Hepatocyte (in vitro differentiated cells): Measurements from ENCODE around the gene E2F1. TPM values are rescaled to one million over a fixed set of nuclear protein-coding genes. Genes with fewer than 3 reads are reported as not detected.

ENCODE experiments used
- DNase-seq: peaks from one replicate; pipeline ENCODE4 v3.0.0-alpha.2; 2016; ENCODE audit warnings: low spot score
- H2AFZ ChIP-seq: fragments of 200-600 bp; sonication (generic); 2 replicates; pipeline ENCODE4 v1.6.0; 2016; ENCODE audit warnings: antibody characterized with exemption, mild to moderate bottlenecking
- H3K27ac ChIP-seq: fragments of 200-600 bp; sonication (generic); 2 replicates; pipeline ENCODE4 v1.5.1; 2016; ENCODE audit warnings: mild to moderate bottlenecking
- H3K27me3 ChIP-seq: fragments of 200-600 bp; sonication (generic); 2 replicates; pipeline ENCODE4 v1.6.1; 2016
- H3K36me3 ChIP-seq: fragments of 200-600 bp; sonication (generic); replicated peaks from 2 replicates; pipeline ENCODE4 v1.5.1; 2016; ENCODE audit warnings: low read depth; ENCODE audit not compliant: insufficient read depth
- H3K4me1 ChIP-seq: fragments of 200-600 bp; sonication (generic); 2 replicates; pipeline ENCODE4 v1.5.1; 2016; ENCODE audit warnings: mild to moderate bottlenecking, moderate library complexity; ENCODE audit not compliant: insufficient read depth
- H3K4me2 ChIP-seq: fragments of 200-600 bp; sonication (generic); 2 replicates; pipeline ENCODE4 v1.6.0; 2016
- H3K4me3 ChIP-seq: fragments of 200-600 bp; sonication (generic); 2 replicates; pipeline ENCODE4 v1.5.1; 2016; ENCODE audit warnings: mild to moderate bottlenecking
- H3K79me2 ChIP-seq: fragments of 200-600 bp; sonication (generic); 2 replicates; pipeline ENCODE4 v1.6.0; 2017; ENCODE audit warnings: mild to moderate bottlenecking
- H3K9me2 ChIP-seq: fragments of 200-600 bp; sonication (generic); replicated peaks from 2 replicates; pipeline ENCODE4 v1.6.0; 2017; ENCODE audit warnings: mild to moderate bottlenecking; ENCODE audit not compliant: insufficient read depth
- H3K9me3 ChIP-seq: fragments of 200-600 bp; sonication (generic); 2 replicates; pipeline ENCODE4 v1.5.1; 2016; ENCODE audit warnings: low read depth, mild to moderate bottlenecking
- H4K20me1 ChIP-seq: fragments of 200-600 bp; sonication (generic); 2 replicates; pipeline ENCODE4 v1.6.0; 2016; ENCODE audit warnings: mild to moderate bottlenecking; ENCODE audit not compliant: insufficient read depth, poor library complexity, severe bottlenecking
- EZH2 ChIP-seq: fragments of 200-600 bp; sonication (generic); IDR thresholded peaks from 2 replicates; pipeline ENCODE4 v1.6.1; 2016; ENCODE audit warnings: antibody characterized with exemption, mild to moderate bottlenecking, borderline replicate concordance
- EZH2phosphoT487 ChIP-seq: fragments of 200-600 bp; sonication (generic); IDR thresholded peaks from one replicate; pipeline ENCODE4 v1.6.1; 2018; ENCODE audit warnings: antibody characterized with exemption, mild to moderate bottlenecking, low read depth, moderate library complexity; ENCODE audit not compliant: unreplicated experiment, severe bottlenecking
- WGBS: methylation state at CpG from one replicate; pipeline ENCODE4 v1.1.6; 2016; ENCODE audit warnings: low lambda C conversion rate; ENCODE audit errors: missing lambda C conversion rate; 5-methylcytosine and 5-hydroxymethylcytosine counted together
- polyA plus RNA-seq: library from polyadenylated mRNA; unstranded; fragments of >200 nt; fragmentation: Nextera tagmentation; extraction: Ambion mirVana; gene quantifications from 2 replicates; pipeline ENCODE4 v1.2.1, GENCODE V29; 2016
- total RNA-seq: library from RNA; depleted of rRNA; stranded (reverse); fragments of >200 nt; gene quantifications from 2 replicates; pipeline ENCODE4 v1.2.3, GENCODE V29; 2014
- TF ChIP-seq, protein P1 (sequence below): fragments of 200-600 bp; sonication (generic); IDR thresholded peaks from 2 replicates; pipeline ENCODE4 v1.5.1; 2016; ENCODE audit warnings: antibody characterized with exemption, mild to moderate bottlenecking; ENCODE audit not compliant: poor library complexity

Gene E2F1
- total and polyA plus RNA-seq, 2 experiments from 2014 or later, result 9.1 to 11.8 TPM

DNA sequence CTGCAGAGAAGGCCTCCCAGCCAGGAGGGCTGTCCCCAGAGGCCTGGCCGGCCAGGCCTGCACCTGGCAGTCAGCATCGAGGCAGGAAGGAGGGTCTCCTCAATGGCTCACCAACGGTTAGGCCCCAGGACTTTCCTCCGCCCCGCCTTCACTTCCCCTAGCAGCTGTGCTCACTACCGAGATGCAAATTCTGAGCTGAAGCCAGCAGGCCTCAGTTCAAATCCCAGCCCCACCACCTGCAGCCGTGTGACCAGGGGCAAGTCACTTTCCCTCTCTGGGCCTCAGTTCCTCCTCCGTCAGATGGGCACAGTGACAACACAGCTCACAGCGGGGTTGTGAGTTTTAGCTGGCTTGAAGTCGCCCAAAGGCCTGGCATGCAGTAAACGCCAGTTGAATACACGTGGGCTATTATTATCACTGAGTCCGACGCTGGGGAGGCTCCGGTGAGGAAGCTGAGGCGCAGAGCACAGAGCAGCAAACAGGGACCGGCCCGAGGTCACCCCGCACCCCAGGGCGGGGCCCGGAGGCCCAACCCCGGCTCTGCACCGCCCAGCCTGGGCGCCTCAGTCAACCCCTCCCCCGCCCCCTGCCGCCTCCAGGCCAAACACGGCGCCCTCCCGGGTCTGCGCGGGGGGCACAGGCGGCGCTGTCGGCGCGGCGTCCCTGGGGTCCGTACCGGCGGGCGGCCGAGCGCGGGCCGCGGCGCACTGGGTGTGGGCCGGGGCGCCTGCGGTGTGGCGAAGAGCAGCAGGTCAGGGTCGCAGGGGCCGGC, 671 bp downstream of the E2F1 start:
- WGBS, result 4% methylated on average over 44 of the region's 53 CpGs
- TF ChIP-seq EZH2 (no peak), EZH2phosphoT487 (no peak)
- TF ChIP-seq, protein P1, sequence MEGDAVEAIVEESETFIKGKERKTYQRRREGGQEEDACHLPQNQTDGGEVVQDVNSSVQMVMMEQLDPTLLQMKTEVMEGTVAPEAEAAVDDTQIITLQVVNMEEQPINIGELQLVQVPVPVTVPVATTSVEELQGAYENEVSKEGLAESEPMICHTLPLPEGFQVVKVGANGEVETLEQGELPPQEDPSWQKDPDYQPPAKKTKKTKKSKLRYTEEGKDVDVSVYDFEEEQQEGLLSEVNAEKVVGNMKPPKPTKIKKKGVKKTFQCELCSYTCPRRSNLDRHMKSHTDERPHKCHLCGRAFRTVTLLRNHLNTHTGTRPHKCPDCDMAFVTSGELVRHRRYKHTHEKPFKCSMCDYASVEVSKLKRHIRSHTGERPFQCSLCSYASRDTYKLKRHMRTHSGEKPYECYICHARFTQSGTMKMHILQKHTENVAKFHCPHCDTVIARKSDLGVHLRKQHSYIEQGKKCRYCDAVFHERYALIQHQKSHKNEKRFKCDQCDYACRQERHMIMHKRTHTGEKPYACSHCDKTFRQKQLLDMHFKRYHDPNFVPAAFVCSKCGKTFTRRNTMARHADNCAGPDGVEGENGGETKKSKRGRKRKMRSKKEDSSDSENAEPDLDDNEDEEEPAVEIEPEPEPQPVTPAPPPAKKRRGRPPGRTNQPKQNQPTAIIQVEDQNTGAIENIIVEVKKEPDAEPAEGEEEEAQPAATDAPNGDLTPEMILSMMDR, result no peak
- Histone ChIP-seq H3K9me2 (no peaks in the 10 kb centered on the region), H3K4me1 (peaks cover 11% of the 10 kb centered on the region), H3K27ac (peak overlapping the region; percentile 34), H3K27me3 (no peaks in the 10 kb centered on the region), H3K9me3 (no peaks in the 10 kb centered on the region), H3K79me2 (peaks cover 30% of the 10 kb centered on the region), H4K20me1 (no peaks in the 10 kb centered on the region), H3K4me2 (peak overlapping the region; percentile 91), H3K36me3 (no peaks in the 10 kb centered on the region), H3K4me3 (peak overlapping the region; percentile 24), H2AFZ (peak overlapping the region; percentile 25)
- DNase-seq, result peak; percentile 74

DNA sequence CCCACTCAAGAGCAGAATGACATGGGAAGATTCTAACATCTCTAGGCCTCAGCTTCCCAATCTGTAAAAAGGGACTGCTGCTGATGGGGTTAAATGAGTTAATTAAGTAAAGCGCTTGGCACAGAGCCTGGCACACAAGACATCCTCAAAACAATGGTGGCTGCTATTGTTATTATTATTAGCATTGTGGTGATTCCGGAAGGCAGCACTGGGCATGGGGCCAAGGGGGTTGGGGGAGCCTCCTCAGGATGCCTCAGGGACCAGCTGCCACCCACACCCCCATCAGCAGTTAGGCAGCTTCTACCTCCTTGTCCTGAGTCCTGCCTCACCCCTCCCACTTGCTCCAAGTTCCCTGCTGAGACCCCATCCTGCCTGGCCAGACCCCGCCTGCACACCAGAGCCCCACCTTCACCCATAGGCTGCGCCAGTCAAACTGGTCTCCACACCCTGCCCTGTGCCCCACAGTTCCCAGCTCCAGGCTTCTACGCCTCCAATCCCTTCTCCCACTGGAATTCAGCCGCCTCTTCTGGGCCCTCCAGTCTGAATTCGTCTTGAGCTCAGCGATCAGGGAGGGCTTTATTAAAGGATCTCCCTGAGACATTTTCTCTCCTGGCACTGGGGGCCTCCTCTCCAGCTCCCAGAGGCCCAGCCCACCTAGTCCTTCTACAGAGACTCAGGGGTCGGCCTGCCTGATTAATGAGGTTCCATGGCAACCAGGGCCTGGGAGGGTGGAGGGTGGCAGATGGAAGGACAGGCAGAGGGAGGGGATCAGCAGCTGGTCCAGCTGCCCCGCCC, 1.5 kb downstream of the E2F1 start:
- no peak for DNase-seq
- Histone ChIP-seq H3K4me3 (no peak overlapping the region), H3K9me3 (no peaks in the 10 kb centered on the region), H3K4me2 (peak overlapping the region; percentile 91), H4K20me1 (no peaks in the 10 kb centered on the region), H3K27me3 (no peaks in the 10 kb centered on the region), H3K36me3 (no peaks in the 10 kb centered on the region), H3K4me1 (peaks cover 11% of the 10 kb centered on the region), H3K79me2 (peaks cover 30% of the 10 kb centered on the region), H3K9me2 (no peaks in the 10 kb centered on the region), H3K27ac (peak overlapping the region; percentile 14), H2AFZ (no peak overlapping the region)
- 49% methylated on average over 10 of the region's 10 CpGs for WGBS
- TF ChIP-seq EZH2phosphoT487, result no peak
- no peak for TF ChIP-seq EZH2
- TF ChIP-seq, protein P1, result no peak

DNA sequence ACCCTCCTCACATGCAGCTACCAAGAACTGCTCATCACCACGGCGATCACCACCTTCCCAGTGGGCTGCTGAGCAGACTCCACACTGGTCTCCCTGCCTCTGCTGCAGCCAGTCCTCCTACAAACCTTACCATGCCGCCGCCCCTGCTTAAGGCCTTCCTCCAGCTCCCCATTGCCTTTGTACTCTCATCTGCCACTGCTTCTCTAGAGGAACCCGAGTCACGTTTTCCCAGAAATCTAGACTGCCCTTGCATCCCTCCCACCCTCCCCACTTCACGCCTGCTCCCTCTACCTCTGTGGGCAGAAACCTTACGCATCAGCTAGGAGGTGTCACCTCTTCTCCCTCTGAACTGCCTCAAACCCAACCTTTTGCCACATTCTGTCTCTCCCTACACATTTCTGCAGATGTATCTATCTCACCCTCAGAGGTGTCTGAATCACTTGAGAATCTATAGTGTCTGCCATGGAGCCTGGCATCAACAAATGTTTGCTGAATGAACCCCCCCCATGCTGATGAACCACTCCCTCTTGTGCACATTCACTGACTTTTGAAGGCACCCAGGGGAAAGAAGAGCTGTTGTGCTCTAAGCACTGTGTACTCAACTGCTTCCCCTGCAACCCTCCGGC, 4.3 kb downstream of the E2F1 start:
- H3K79me2 ChIP-seq, result peaks cover 30% of the 10 kb centered on the region
- no peaks in the 10 kb centered on the region for H4K20me1 ChIP-seq
- DNase-seq, result no peak
- peaks cover 7% of the 10 kb centered on the region for H3K4me1 ChIP-seq
- H3K9me2 ChIP-seq, result no peaks in the 10 kb centered on the region
- H2AFZ ChIP-seq, result no peak overlapping the region
- no peaks in the 10 kb centered on the region for H3K36me3 ChIP-seq
- no peak overlapping the region for H3K27ac ChIP-seq
- H3K4me2 ChIP-seq, result no peak overlapping the region
- H3K4me3 ChIP-seq, result no peak overlapping the region
- TF ChIP-seq EZH2phosphoT487, result no peak
- TF ChIP-seq, protein P1, result no peak
- TF ChIP-seq EZH2, result no peak
- 85% methylated on average over 9 of the region's 9 CpGs for WGBS
- no peaks in the 10 kb centered on the region for H3K9me3 ChIP-seq
- no peaks in the 10 kb centered on the region for H3K27me3 ChIP-seq
